ENCODE results near the gene HELT. TPM values are rescaled to one million over a fixed set of nuclear protein-coding genes. Genes with fewer than 3 reads are reported as not detected.
"Not testable (repeated sequence)": the region's sequence is repeated elsewhere in the genome, so short reads cannot be mapped to it uniquely, and the experiment has no call there.

HELT gene
- total and polyA plus RNA-seq, 2 experiments from 2014 or later = not detected

- Histone ChIP-seq H3K4me1 (ENCODE audit: insufficient read depth) (no peaks in the 10 kb centered on the region), H3K27ac (no peak overlapping the region), H3K79me2 (no peaks in the 10 kb centered on the region), H3K4me2 (no peak overlapping the region), H3K27me3 (no peaks in the 10 kb centered on the region), H3K9me3 (ENCODE audit: low read depth) (no peaks in the 10 kb centered on the region), H4K20me1 (ENCODE audit: insufficient read depth, poor library complexity, severe bottlenecking) (no peaks in the 10 kb centered on the region), H3K4me3 (no peak overlapping the region), H3K9me2 (replicated peaks; ENCODE audit: insufficient read depth) (no peaks in the 10 kb centered on the region), H3K36me3 (replicated peaks; ENCODE audit: insufficient read depth, low read depth) (no peaks in the 10 kb centered on the region), H2AFZ (no peak overlapping the region)
- DNase-seq (ENCODE audit: low spot score) = no peak
- 97% methylated on average over 12 of the region's 13 CpGs for WGBS (ENCODE audit: low lambda C conversion rate, missing lambda C conversion rate)
- TF ChIP-seq CTCF (IDR thresholded peaks at IDR 0.05; ENCODE audit: poor library complexity) = no peak
- TF ChIP-seq EZH2 (IDR thresholded peaks at IDR 0.05; ENCODE audit: borderline replicate concordance) = no peak
- TF ChIP-seq EZH2phosphoT487 (IDR thresholded peaks at IDR 0.05; ENCODE audit: low read depth, severe bottlenecking, unreplicated experiment) = no peak
These were observed 30.7 kb upstream of the HELT start for GRCh38 chr4:184987493-184988031.

- Histone ChIP-seq H3K9me3 (ENCODE audit: low read depth) (no peaks in the 10 kb centered on the region), H3K4me3 (no peak overlapping the region), H3K79me2 (no peaks in the 10 kb centered on the region), H3K27ac (no peak overlapping the region), H3K27me3 (no peaks in the 10 kb centered on the region), H4K20me1 (ENCODE audit: insufficient read depth, poor library complexity, severe bottlenecking) (no peaks in the 10 kb centered on the region), H2AFZ (no peak overlapping the region), H3K9me2 (replicated peaks; ENCODE audit: insufficient read depth) (no peaks in the 10 kb centered on the region), H3K4me1 (ENCODE audit: insufficient read depth) (no peaks in the 10 kb centered on the region), H3K4me2 (no peak overlapping the region), H3K36me3 (replicated peaks; ENCODE audit: insufficient read depth, low read depth) (no peaks in the 10 kb centered on the region)
- TF ChIP-seq EZH2phosphoT487 (IDR thresholded peaks at IDR 0.05; ENCODE audit: low read depth, severe bottlenecking, unreplicated experiment) (no peak), CTCF (IDR thresholded peaks at IDR 0.05; ENCODE audit: poor library complexity) (no peak), EZH2 (IDR thresholded peaks at IDR 0.05; ENCODE audit: borderline replicate concordance) (no peak)
- WGBS (ENCODE audit: low lambda C conversion rate, missing lambda C conversion rate) = 72% methylated on average over 8 of the region's 8 CpGs
- no peak for DNase-seq (ENCODE audit: low spot score)
These were observed 29.7 kb upstream of the HELT start for GRCh38 chr4:184988611-184989010.

- H3K79me2 ChIP-seq; H3K9me2 ChIP-seq (replicated peaks; ENCODE audit: insufficient read depth); H4K20me1 ChIP-seq (ENCODE audit: insufficient read depth, poor library complexity, severe bottlenecking); H3K4me1 ChIP-seq (ENCODE audit: insufficient read depth); H2AFZ ChIP-seq; DNase-seq (ENCODE audit: low spot score); H3K27ac ChIP-seq; H3K36me3 ChIP-seq (replicated peaks; ENCODE audit: insufficient read depth, low read depth); H3K27me3 ChIP-seq; H3K4me3 ChIP-seq; H3K9me3 ChIP-seq (ENCODE audit: low read depth); H3K4me2 ChIP-seq: not testable (repeated sequence)
- 63% methylated on average over 15 of the region's 15 CpGs for WGBS (ENCODE audit: low lambda C conversion rate, missing lambda C conversion rate)
These were observed 29.0 kb upstream of the HELT start for GRCh38 chr4:184989283-184989682.

- 98% methylated on average over 31 of the region's 34 CpGs for WGBS (ENCODE audit: low lambda C conversion rate, missing lambda C conversion rate)
- not testable (repeated sequence) for DNase-seq (ENCODE audit: low spot score); H3K27me3 ChIP-seq; H3K4me2 ChIP-seq; H4K20me1 ChIP-seq (ENCODE audit: insufficient read depth, poor library complexity, severe bottlenecking); H3K4me3 ChIP-seq; H3K4me1 ChIP-seq (ENCODE audit: insufficient read depth); H3K79me2 ChIP-seq; H3K9me2 ChIP-seq (replicated peaks; ENCODE audit: insufficient read depth); H3K9me3 ChIP-seq (ENCODE audit: low read depth); H2AFZ ChIP-seq; H3K27ac ChIP-seq; H3K36me3 ChIP-seq (replicated peaks; ENCODE audit: insufficient read depth, low read depth)
These were observed 28.2 kb upstream of the HELT start for GRCh38 chr4:184990131-184990530.
